RWPE1 (cell line): ENCODE results near the gene SLC6A6.

Source experiments
- CTCF ChIA-PET: fragments of 350-600 bp; sonication (Branson Sonifier 250); formaldehyde crosslinking; extraction: SDS; loops from one replicate; lab custom pipeline; 2021; lab: Yijun Ruan, JAX
- POLR2A ChIA-PET: fragments of 400-600 bp; formaldehyde crosslinking; extraction: SDS; loops from one replicate; lab custom pipeline; 2020; ENCODE audit warnings: antibody characterized with exemption; ENCODE audit not compliant: low non-redundant PET; lab: Yijun Ruan, JAX
- DNase-seq: peaks from one replicate; pipeline ENCODE4 v3.0.0; 2012; ENCODE audit warnings: low spot score
- H3K27ac ChIP-seq: fragments of 450-650 bp; 2 replicates; pipeline ENCODE4 v1.5.1; 2017
- CTCF ChIP-seq: fragments of 450-650 bp; conservative IDR thresholded peaks from 2 replicates; pipeline ENCODE4 v1.5.1; 2017; ENCODE audit warnings: low read depth, mild to moderate bottlenecking

The SLC6A6 gene

GRCh38 chr3:14486460-14486859, 84.1 kb downstream of the SLC6A6 start:
- no peak for DNase-seq
- ChIA-PET CTCF (interaction anchor here (0.7 kb wide), 1 partner anchor 11 kb away, joined by 3 read pairs; no protein-coding TSS in a partner anchor), POLR2A (no interaction called here)
- no peak for TF ChIP-seq CTCF
- H3K27ac ChIP-seq = no peak overlapping the region

GRCh38 chr3:14487086-14487485, 84.7 kb downstream of the SLC6A6 start:
- ChIA-PET POLR2A (no interaction called here), CTCF (no interaction called here)

GRCh38 chr3:14487821-14488220, 85.4 kb downstream of the SLC6A6 start:
- POLR2A ChIA-PET = no interaction called here
- CTCF ChIA-PET = no interaction called here
- H3K27ac ChIP-seq = peak overlapping the region; percentile 73
- DNase-seq = no peak
- TF ChIP-seq CTCF = no peak

More at GRCh38 chr3:14487086-14487485, 84.7 kb downstream of the SLC6A6 start:
- DNase-seq = no peak
- no peak for TF ChIP-seq CTCF
- peak overlapping the region; percentile 73; the same call in 1 of the 2 replicates for H3K27ac ChIP-seq

GRCh38 chr3:14488286-14489041, 86.1 kb downstream of the SLC6A6 start:
- no peak for TF ChIP-seq CTCF
- CTCF ChIA-PET = interaction anchor here (0.6 kb wide), 2 partner anchors 64 to 82 kb away, joined by 3 read pairs; no protein-coding TSS in a partner anchor
- H3K27ac ChIP-seq = peak overlapping the region; percentile 73
- POLR2A ChIA-PET = no interaction called here
- peak; percentile 60 for DNase-seq

GRCh38 chr3:14489641-14490040, 87.2 kb downstream of the SLC6A6 start:
- no peak for TF ChIP-seq CTCF
- peak overlapping the region; percentile 39 for H3K27ac ChIP-seq
- DNase-seq = no peak
- ChIA-PET CTCF (no interaction called here), POLR2A (no interaction called here)

- CTCF ChIA-PET = interaction anchor here (0.6 kb wide), 1 partner anchor 86 kb away, joined by 3 read pairs; no protein-coding TSS in a partner anchor
- TF ChIP-seq CTCF = no peak
- no peak for DNase-seq
- POLR2A ChIA-PET = no interaction called here
- no peak overlapping the region for H3K27ac ChIP-seq
These were observed 87.8 kb downstream of the SLC6A6 start for GRCh38 chr3:14490255-14490654.
